Measurements from ENCODE around the gene RPL11.
A peak's percentile ranks its signal among the peaks of the same experiment; 100 is the strongest.
"Not testable (repeated sequence)": the region's sequence is repeated elsewhere in the genome, so short reads cannot be mapped to it uniquely, and the experiment has no call there.

RPL11 gene

DNA sequence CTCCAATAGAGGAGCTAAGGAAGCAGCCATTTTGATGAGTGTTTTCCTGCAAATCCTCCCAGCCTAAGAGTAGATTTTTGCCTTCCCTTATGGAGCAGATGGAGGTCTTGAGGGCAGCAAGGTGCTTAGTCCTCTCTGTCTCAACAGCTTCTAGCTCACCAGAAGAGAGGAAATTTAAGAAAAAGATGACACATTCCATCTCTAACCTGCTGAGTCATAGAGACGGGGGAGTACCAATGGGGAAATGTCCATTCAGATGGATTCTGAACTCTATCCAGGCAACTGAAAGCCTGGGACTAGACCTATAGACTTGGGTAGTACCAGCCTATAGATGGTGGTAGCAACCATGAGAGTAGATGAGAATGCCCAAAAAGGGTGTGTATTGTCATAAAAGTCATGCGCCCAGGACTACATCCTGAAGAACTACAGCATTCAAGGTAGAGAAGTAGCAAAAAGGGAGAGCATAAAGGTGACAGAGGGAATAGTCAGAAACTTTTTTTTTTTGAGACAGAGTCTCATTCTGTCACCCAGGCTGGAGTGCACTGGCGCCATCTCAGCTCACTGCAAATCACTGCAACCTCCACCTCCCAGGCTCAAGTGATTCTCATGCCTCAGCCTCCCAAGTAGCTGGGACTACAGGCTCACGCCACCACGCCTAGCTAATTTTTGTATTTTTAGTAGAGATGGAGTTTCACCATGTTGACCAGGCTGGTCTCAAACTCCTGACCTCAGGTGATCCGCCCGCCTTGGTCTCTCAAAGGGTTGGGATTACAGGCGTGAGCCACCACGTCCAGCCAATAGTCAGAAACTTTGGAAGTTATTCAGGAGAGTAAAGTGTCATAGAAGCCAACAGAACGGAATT lies 41.0 kb downstream of the RPL11 start:
- DNase-seq (ENCODE audit: low read depth), result no peak

DNA sequence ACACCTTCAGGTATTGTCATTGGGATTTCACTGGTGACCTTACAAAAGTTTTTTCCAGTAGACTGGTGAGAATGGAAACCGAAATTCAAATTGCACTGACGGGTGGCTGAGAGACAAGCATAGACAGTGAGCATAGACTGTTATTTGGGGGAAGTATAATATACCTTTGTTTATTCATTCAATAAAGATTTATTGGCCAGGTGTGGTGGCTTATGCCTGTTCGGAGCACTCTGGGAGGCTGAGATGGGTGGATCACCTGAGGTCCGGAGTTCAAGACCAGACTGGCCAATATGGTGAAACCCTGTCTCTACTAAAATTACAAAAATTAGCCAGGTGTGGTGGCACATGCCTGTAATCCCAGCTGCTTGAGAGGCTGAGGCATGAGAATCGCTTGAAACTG lies 41.7 kb downstream of the RPL11 start:
- DNase-seq (ENCODE audit: low read depth), result not testable (repeated sequence)

DNA sequence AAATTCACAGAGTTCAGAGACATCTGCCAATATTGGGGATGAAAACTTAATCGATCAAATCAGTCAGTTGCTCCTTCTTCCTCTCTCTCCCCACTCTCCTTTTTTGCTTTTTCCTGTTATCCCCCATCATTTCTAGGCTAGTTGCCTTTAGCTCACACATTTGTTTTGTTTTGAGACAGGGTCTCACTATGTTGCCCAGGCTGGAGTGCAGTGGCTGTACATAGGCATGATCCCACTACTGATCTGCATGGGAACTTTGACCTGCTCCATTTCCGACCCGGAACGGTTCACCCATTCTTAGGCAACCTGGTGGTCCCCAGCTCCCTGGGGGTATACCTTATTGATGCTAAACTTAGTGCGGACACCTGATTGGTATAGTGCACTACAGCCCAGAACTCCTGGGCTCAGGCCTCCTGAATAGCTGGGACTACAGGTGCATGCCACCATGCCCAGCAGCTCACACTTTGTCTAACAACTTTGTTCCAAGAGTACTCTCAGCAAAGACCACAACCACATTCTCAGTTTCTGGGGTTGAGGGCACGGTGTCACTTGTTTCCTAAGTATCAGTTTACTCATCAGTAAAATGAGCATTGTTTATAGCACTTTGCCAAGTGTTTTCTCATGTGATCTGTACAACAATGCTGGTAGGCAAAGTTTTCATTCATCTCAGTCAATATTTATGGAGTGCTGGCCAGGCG lies 45.0 kb downstream of the RPL11 start:
- no peak for DNase-seq (ENCODE audit: low read depth)

DNA sequence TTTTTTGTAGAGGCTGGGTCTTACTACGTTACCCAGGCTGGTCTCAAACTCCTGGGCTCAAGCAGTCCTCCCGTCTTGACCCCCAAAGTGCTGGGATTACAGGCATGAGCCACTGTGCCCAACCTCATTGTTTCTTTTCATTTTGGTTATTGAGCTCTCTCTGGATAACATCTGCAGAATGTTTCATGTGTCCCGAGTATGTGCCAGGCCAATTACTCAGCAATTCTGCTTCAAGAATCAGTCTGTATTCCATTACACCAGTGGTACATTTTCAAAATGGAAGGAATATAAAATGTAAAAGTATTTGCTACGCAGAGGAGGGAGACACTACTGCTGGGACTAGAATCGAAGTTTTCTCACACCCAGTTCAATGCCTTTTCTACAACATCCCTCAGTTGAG lies 50.0 kb downstream of the RPL11 start:
- no peak for DNase-seq (ENCODE audit: low read depth)

DNA sequence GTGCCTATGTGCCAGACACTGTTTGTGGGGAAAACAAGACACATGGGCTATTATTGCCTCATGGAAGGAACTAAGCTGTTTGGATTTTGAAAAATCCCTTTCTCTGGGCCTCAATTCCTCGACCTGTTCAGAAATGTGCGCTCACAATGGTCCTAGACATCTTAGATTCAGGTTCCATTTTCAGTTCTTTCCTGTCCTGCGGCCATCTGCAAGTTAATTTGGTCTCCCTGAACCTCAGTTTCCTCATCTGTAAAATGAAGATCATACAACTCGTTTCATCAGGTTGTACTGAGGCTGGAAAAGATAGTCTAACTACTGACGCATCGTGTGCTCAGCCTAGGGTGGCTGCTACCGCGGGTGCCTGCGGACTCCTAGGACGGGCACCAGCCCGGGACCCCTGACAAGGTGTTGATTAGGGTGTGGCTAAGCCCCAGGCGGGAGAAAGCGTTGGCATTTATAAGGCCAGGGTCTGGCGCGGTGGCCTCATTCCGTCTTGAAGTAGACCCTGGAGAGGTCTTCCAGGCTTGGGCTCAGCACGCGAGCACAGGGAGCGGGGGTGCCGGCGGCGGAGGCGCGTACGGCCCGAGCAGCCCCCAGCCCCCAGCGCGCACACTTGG lies 51.2 kb downstream of the RPL11 start:
- no peak for DNase-seq (ENCODE audit: low read depth)

DNA sequence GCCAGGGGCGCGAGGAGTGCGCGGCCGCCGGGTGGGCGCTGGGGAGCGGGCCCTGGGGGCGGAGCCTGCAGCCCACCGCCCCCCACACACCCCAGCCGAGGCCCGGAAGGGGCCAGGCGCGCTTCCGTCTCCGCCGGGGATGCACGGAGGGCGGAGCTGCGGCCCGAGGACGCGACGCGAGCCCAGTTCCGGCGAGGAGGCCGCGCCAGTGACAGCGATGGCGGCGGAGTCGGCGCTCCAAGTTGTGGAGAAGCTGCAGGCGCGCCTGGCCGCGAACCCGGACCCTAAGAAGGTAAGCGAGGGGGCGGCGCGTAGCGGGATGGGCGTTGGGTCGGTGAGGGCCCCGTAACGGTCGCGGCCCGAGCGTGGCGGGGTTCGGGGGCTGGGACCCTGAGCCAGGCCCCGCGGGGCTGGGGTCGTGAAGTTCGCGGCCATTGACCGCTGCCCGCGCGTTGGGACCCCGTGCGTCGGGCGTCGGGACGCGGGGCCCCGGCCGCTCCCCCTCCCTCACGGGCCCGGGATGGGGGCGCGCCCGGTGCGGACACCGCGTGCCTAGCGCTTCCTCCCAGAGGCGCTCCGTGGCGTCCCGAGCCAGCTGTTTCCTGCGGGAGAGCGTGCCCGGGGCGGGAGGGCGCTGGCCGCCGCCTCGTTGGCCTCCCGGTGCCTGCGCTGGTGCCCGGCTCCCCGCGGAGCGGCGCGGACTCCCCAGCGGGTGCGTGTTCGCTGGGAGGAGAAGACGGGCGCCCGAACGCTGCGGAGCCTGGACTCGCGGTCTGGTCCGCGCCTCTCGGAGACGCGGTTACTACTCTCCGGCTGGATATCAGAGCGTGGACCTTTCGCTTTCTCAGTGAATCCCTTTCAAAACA lies 51.9 kb downstream of the RPL11 start, which contains the start of gene ELOA:
ELOA (plus strand) TSS at position 185 of the 866 bp plus-strand sequence; CDS start at position 218, 33 bp downstream.
- DNase-seq (ENCODE audit: low read depth), result peak; percentile 50

DNA sequence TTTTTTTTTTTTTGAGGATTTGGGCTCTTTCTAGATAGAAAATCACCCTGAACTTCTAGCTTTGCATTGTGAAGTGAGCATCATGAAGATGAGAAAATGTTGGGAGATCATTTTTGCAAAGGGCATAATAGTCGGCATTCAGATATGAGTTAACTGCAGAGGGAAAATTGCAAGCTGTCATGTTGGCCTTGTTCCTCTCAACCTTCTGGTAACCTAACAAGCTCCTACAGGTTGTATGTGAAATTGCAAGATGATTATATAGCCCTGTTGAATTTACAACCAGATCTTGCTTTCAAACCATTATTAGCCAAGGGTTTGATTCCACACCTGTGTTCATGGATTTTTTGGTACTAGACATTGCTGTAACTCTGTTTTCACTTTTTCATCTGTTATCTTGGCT lies 53.9 kb downstream of the RPL11 start:
- no peak for DNase-seq (ENCODE audit: low read depth)
